Endodermal cell (in vitro differentiated cells): ENCODE measurements around the gene FYCO1. TPM values are rescaled to one million over a fixed set of nuclear protein-coding genes. Genes with fewer than 3 reads are reported as not detected.

ENCODE experiments used
- DNase-seq: peaks from one replicate; pipeline ENCODE4 v3.0.0-alpha.2; 2017
- H3K27ac ChIP-seq: 2 replicates; pipeline ENCODE4 v1.5.1; 2013; ENCODE audit warnings: mild to moderate bottlenecking, low read depth, low read length, moderate library complexity
- H3K27me3 ChIP-seq: 2 replicates; pipeline ENCODE4 v1.6.1; 2013; ENCODE audit warnings: mild to moderate bottlenecking, low read length, moderate library complexity; ENCODE audit not compliant: insufficient read depth, control insufficient read depth, poor library complexity, severe bottlenecking
- H3K36me3 ChIP-seq: 2 replicates; pipeline ENCODE4 v1.7.0; 2013; ENCODE audit warnings: mild to moderate bottlenecking, low read length, moderate library complexity; ENCODE audit not compliant: control insufficient read depth, insufficient read depth
- H3K4me1 ChIP-seq: one replicate; pipeline ENCODE4 v1.7.0; 2013; ENCODE audit warnings: low read length; ENCODE audit not compliant: control insufficient read depth, insufficient read depth
- H3K4me3 ChIP-seq: 2 replicates; pipeline ENCODE4 v1.5.1; 2013; ENCODE audit warnings: mild to moderate bottlenecking, low read length, moderate library complexity
- H3K9ac ChIP-seq: 2 replicates; pipeline ENCODE4 v1.6.1; 2013; ENCODE audit warnings: mild to moderate bottlenecking, low read length, moderate library complexity; ENCODE audit not compliant: poor library complexity, severe bottlenecking; ENCODE audit errors: extremely low read depth
- H3K9me3 ChIP-seq: 2 replicates; pipeline ENCODE4 v1.6.1; 2013; ENCODE audit warnings: mild to moderate bottlenecking, low read length, moderate library complexity; ENCODE audit not compliant: control insufficient read depth
- H3K27ac Mint-ChIP-seq: 2 replicates; pipeline ENCODE4 v1.8.0; 2020; ENCODE audit warnings: mixed read lengths
- H3K27me3 Mint-ChIP-seq: 2 replicates; pipeline ENCODE4 v1.8.0; 2021; ENCODE audit warnings: mild to moderate bottlenecking, mixed read lengths; ENCODE audit not compliant: insufficient read depth
- H3K36me3 Mint-ChIP-seq: 2 replicates; pipeline ENCODE4 v1.8.0; 2020; ENCODE audit warnings: low read depth, mixed read lengths
- H3K4me1 Mint-ChIP-seq: 2 replicates; pipeline ENCODE4 v1.8.0; 2020; ENCODE audit warnings: mixed read lengths
- H3K4me3 Mint-ChIP-seq: 2 replicates; pipeline ENCODE4 v1.8.0; 2020; ENCODE audit warnings: mild to moderate bottlenecking, moderate library complexity, mixed read lengths
- H3K9me3 Mint-ChIP-seq: 2 replicates; pipeline ENCODE4 v1.8.0; 2020; ENCODE audit warnings: mild to moderate bottlenecking, mixed read lengths
- CTCF ChIP-seq: fragments of 200-600 bp; sonication (generic); conservative IDR thresholded peaks from 2 replicates; pipeline ENCODE4 v1.5.0; 2021; ENCODE audit warnings: antibody characterized with exemption, mild to moderate bottlenecking
- WGBS, 2 experiments: methylation state at CpG; one replicate each; pipeline versions ENCODE4 v1.1.5 to v1.1.7; 2013; ENCODE audit warnings: missing lambda C conversion rate in 2 of 2, mixed read lengths in 1 of 2; ENCODE audit not compliant: insufficient coverage in 1 of 2, insufficient read length in 1 of 2; 5-methylcytosine and 5-hydroxymethylcytosine counted together
- total RNA-seq, 2 donors: library from RNA; stranded (reverse); fragmentation: NEBNext Ultra II Directional in 1 of 2; extraction: Animal tissue kit (Norgen Biotek cat#: 25700) in 1 of 2; gene quantifications; 2 replicates in 1 of 2; 3 replicates in 1 of 2; pipeline ENCODE4 v1.2.1, GENCODE V29; 2021

The FYCO1 gene
- total RNA-seq, 2 donors from 2014 or later: 11.3 to 11.8 TPM

- Histone ChIP-seq H3K27ac (no peak overlapping the region), H3K27me3 (no peaks in the 10 kb centered on the region), H3K36me3 (peaks cover 8% of the 10 kb centered on the region), H3K9ac (no peak overlapping the region), H3K9me3 (no peaks in the 10 kb centered on the region), H3K4me3 (no peak overlapping the region), H3K4me1 (no peaks in the 10 kb centered on the region)
- Mint-ChIP-seq H3K9me3 (no peaks in the 10 kb centered on the region), H3K4me3 (no peak overlapping the region), H3K27ac (peak overlapping the region; percentile 32), H3K27me3 (no peaks in the 10 kb centered on the region), H3K36me3 (peaks cover 14% of the 10 kb centered on the region), H3K4me1 (peaks cover 8% of the 10 kb centered on the region)
- WGBS, 2 experiments: 89 to 91% methylated on average over 5 to 7 of the region's 7 CpGs
- no peak for DNase-seq
- no peak for TF ChIP-seq CTCF
These were observed 55.4 kb downstream of the FYCO1 start for GRCh38 chr3:45940004-45940780.

GRCh38 chr3:45939341-45939771 is 56.3 kb downstream of the FYCO1 start:
- H3K27ac Mint-ChIP-seq: no peak overlapping the region
- Histone ChIP-seq H3K36me3 (peaks cover 12% of the 10 kb centered on the region), H3K4me3 (no peak overlapping the region), H3K27ac (no peak overlapping the region), H3K9ac (no peak overlapping the region), H3K4me1 (no peaks in the 10 kb centered on the region), H3K27me3 (no peaks in the 10 kb centered on the region), H3K9me3 (no peaks in the 10 kb centered on the region)
- peak; percentile 55 for DNase-seq
- H3K27me3 Mint-ChIP-seq: no peaks in the 10 kb centered on the region
- H3K9me3 Mint-ChIP-seq: no peaks in the 10 kb centered on the region
- H3K4me1 Mint-ChIP-seq: peaks cover 8% of the 10 kb centered on the region
- TF ChIP-seq CTCF: no peak
- peaks cover 16% of the 10 kb centered on the region for H3K36me3 Mint-ChIP-seq
- WGBS, 2 experiments: 82 to 96% methylated on average over 3 to 5 of the region's 5 CpGs
- no peak overlapping the region for H3K4me3 Mint-ChIP-seq

GRCh38 chr3:45938864-45939263 is 56.8 kb downstream of the FYCO1 start:
- H3K27ac Mint-ChIP-seq: no peak overlapping the region

More at GRCh38 chr3:45938864-45939263, 56.8 kb downstream of the FYCO1 start:
- no peaks in the 10 kb centered on the region for H3K9me3 Mint-ChIP-seq
- Histone ChIP-seq H3K4me3 (no peak overlapping the region), H3K4me1 (no peaks in the 10 kb centered on the region), H3K9ac (no peak overlapping the region), H3K27ac (no peak overlapping the region), H3K9me3 (no peaks in the 10 kb centered on the region), H3K36me3 (peaks cover 16% of the 10 kb centered on the region), H3K27me3 (no peaks in the 10 kb centered on the region)
- TF ChIP-seq CTCF: peak; percentile 96
- H3K4me1 Mint-ChIP-seq: peaks cover 8% of the 10 kb centered on the region
- 36 to 39% methylated on average over 4 of the region's 4 CpGs for WGBS, 2 experiments
- H3K27me3 Mint-ChIP-seq: no peaks in the 10 kb centered on the region
- peak; percentile 94 for DNase-seq
- no peak overlapping the region for H3K4me3 Mint-ChIP-seq
- peaks cover 16% of the 10 kb centered on the region for H3K36me3 Mint-ChIP-seq
